ENCODE measurements around the gene BRD3OS.

The BRD3OS gene

DNA sequence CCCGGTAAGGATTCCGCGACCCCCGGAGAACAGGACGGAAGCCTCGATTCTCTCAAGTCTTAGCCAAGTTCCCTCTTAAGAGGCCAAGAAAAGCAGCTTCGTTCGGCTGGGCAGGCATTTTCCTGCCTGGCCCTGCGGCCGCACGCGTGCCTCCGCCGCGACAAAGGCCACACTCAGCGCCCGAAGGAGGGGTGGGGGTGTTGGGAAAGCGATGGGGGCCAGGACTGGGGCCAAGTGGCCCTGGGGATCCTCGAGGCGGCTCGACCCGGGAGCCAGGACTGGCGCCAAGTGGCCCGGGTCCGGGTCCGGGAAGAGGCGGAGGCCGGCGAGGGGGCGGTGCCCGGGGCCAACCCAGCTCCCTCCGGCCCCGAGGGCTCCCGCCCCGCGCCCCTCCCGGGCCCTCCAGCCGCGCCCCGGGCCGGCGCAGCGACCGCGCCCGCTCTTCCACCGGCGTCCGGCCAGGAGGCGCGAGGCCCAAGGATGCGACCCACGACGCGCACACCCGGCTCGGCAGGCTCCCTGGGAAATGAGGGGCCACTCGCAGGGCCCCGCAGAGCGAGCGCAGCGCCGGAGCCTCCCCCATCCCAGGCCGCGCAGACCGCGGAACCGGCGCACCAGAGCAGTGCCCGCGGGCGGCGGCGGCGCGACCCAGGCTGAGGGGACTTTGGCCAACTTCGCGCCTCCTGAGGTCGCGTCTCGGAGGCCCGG lies 33.9 kb upstream of the BRD3OS start:
- DNase-seq (ENCODE audit: low spot score), result no peak
- H3K4me1 ChIP-seq (ENCODE audit: insufficient read depth, poor library complexity, severe bottlenecking), result no peaks in the 10 kb centered on the region
- 0 out of 2 replicates have a peak, but pooled peaks cover 8% of the 10 kb centered on the region for H3K36me3 ChIP-seq (ENCODE audit: low read depth)
- no peaks in the 10 kb centered on the region for H3K27me3 ChIP-seq (ENCODE audit: insufficient read depth, poor library complexity, severe bottlenecking)
- TF ChIP-seq, protein P1, sequence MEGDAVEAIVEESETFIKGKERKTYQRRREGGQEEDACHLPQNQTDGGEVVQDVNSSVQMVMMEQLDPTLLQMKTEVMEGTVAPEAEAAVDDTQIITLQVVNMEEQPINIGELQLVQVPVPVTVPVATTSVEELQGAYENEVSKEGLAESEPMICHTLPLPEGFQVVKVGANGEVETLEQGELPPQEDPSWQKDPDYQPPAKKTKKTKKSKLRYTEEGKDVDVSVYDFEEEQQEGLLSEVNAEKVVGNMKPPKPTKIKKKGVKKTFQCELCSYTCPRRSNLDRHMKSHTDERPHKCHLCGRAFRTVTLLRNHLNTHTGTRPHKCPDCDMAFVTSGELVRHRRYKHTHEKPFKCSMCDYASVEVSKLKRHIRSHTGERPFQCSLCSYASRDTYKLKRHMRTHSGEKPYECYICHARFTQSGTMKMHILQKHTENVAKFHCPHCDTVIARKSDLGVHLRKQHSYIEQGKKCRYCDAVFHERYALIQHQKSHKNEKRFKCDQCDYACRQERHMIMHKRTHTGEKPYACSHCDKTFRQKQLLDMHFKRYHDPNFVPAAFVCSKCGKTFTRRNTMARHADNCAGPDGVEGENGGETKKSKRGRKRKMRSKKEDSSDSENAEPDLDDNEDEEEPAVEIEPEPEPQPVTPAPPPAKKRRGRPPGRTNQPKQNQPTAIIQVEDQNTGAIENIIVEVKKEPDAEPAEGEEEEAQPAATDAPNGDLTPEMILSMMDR (IDR thresholded peaks at IDR 0.05; ENCODE audit: poor library complexity, severe bottlenecking), result no peak
- ATAC-seq (ENCODE audit: low read depth), result no peak
- peak overlapping the region; percentile 99 for H3K4me3 ChIP-seq (ENCODE audit: severe bottlenecking)
- peak overlapping the region; percentile 86 for H3K27ac ChIP-seq (ENCODE audit: poor library complexity, severe bottlenecking)
- no peaks in the 10 kb centered on the region for H3K9me3 ChIP-seq (ENCODE audit: severe bottlenecking)

DNA sequence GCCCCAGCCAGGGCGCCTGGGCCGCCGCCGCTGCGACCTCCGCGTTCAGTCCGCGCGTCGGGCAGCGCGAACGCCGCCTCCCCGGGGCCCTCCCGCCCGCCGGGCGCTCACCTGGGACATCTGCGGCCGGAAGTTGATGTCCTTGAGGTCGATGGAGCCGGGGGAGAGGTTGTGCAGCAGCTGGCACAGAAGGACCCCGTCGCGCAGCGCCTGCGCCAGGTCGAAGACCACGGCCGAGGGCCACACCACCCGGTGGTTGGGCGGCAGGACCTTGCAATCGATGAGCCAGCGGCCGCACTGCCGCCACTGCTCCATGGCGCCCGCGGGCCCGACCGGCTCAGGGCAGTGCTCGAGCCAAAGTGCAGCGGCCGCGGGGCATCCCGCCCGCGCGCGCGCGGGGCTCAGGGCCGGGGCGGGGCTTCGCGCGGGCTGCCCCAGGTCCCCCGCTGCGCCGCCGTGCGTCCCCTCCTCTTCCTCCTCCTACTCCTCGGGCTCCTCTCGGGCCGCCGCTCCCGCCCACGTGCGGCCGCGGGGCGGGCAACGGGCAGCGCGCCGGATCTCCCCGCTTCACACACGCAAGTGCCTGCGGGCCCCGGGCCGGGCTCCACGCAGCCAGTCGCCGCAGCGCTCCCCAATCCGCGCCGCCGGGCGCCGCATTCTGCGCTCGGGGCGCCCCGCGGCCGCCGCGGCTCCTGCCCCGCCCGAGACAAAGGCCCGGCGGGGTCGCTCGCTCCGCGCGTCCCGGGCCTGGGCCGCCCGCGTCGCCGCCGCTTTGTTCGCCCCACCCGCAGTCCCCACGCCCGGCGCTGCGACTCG lies 33.1 kb upstream of the BRD3OS start, which contains the start of gene VAV2:
Gene VAV2 (minus strand): TSS at position 361 of the 816 bp plus-strand sequence. CDS start 46 bp downstream, at position 315.
- DNase-seq (ENCODE audit: low spot score) (peak; percentile 79), ATAC-seq (ENCODE audit: low read depth) (peak; percentile 20)
- TF ChIP-seq, protein P1 (IDR thresholded peaks at IDR 0.05; ENCODE audit: poor library complexity, severe bottlenecking), result no peak
- Histone ChIP-seq H3K27me3 (ENCODE audit: insufficient read depth, poor library complexity, severe bottlenecking) (no peaks in the 10 kb centered on the region), H3K9me3 (ENCODE audit: severe bottlenecking) (no peaks in the 10 kb centered on the region), H3K4me3 (ENCODE audit: severe bottlenecking) (peak within 1 kb of the TSS; percentile 99), H3K4me1 (ENCODE audit: insufficient read depth, poor library complexity, severe bottlenecking) (no peaks in the 10 kb centered on the region), H3K27ac (ENCODE audit: poor library complexity, severe bottlenecking) (peak within 1 kb of the TSS; percentile 86), H3K36me3 (ENCODE audit: low read depth) (0 out of 2 replicates have a peak, but pooled peaks cover 5% of the 10 kb centered on the region)

DNA sequence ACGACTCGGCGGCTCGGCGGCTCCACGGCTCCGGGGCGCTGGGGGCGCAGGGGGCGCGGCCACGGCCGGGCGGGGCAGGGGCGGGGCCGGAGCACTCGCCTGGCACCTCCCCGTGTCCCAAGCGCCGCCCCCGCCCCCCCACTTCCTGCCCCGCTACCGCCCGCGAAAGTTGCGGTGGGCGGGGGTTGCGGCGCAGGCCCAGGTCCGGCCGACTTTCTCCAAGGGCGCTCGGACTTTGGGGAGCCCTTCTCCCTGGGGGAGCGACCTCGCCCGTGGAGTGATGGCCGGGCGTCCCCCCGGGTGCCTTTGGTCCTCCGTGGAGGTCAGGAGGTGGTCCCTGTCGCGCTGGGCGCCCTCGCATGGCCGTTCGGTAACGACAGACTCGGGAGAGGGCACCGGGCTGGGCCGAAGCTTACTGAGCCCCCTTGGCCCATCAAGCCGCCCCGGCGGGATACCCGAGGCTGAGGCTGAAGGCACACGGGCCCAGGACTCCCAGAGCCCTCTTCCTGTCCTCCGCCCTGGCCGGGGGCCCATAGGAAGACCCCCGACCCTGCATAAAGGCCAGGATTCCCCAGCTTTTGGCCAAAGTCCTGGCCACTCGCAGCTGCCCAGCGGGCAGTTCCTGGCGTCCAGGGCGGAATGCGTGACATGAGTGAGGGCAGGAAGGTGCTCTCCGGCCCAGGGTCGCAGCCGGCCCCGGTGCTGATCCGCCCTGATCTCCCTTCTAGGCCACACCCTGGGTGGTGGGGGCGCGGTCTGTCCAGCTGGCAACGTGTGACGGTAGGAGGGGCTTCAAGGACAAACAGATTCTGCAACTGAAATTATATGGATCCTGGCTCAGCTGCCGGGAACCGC lies 32.3 kb upstream of the BRD3OS start:
- TF ChIP-seq, protein P1 (IDR thresholded peaks at IDR 0.05; ENCODE audit: poor library complexity, severe bottlenecking), result peak; percentile 62
- Histone ChIP-seq H3K9me3 (ENCODE audit: severe bottlenecking) (no peaks in the 10 kb centered on the region), H3K4me3 (ENCODE audit: severe bottlenecking) (peak overlapping the region; percentile 99), H3K4me1 (ENCODE audit: insufficient read depth, poor library complexity, severe bottlenecking) (no peaks in the 10 kb centered on the region), H3K27ac (ENCODE audit: poor library complexity, severe bottlenecking) (peak overlapping the region; percentile 86), H3K36me3 (ENCODE audit: low read depth) (no peaks in the 10 kb centered on the region), H3K27me3 (ENCODE audit: insufficient read depth, poor library complexity, severe bottlenecking) (no peaks in the 10 kb centered on the region)
- ATAC-seq (ENCODE audit: low read depth) (peak; percentile 68), DNase-seq (ENCODE audit: low spot score) (peak; percentile 89)

DNA sequence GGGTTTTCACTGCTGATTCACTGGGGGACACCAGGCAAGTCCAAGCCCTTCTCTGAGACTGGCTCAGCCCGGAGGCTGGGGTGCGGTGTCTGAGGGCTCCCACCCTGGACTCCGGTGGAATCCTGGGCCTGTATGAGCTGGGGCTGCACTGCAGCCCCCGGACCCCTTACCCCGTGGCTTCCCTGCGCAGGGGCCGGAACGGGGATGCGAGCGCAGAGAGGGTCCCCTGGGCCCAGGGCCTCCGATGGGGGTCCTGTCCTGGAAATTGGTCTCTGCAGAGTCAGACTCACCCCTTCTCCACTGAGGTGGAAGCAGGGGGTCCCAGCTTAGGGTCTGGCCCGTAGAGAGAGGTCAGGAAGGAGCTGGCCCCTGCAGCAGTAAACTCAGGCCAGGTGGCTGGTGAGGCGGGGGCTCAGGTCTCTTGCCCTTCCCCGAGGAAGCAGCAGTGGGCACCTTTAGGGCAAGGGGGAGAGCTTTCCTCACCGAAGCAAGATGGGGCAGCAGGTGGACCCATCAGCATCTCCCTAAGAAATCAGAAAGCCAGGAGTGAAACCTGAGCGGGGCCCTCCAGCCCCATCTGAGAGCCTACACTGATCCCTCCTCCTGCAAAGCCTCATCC lies 31.5 kb upstream of the BRD3OS start:
- Histone ChIP-seq H3K4me1 (ENCODE audit: insufficient read depth, poor library complexity, severe bottlenecking) (no peaks in the 10 kb centered on the region), H3K4me3 (ENCODE audit: severe bottlenecking) (peak overlapping the region; percentile 99), H3K27ac (ENCODE audit: poor library complexity, severe bottlenecking) (peak overlapping the region; percentile 86), H3K27me3 (ENCODE audit: insufficient read depth, poor library complexity, severe bottlenecking) (no peaks in the 10 kb centered on the region), H3K9me3 (ENCODE audit: severe bottlenecking) (no peaks in the 10 kb centered on the region), H3K36me3 (ENCODE audit: low read depth) (no peaks in the 10 kb centered on the region)
- DNase-seq (ENCODE audit: low spot score) (no peak), ATAC-seq (ENCODE audit: low read depth) (no peak)
- TF ChIP-seq, protein P1 (IDR thresholded peaks at IDR 0.05; ENCODE audit: poor library complexity, severe bottlenecking), result no peak

All from RWPE2 (cell line).